ENCODE results near the gene CREBL2. TPM values are rescaled to one million over a fixed set of nuclear protein-coding genes. Genes with fewer than 3 reads are reported as not detected.

CREBL2 gene
- total and polyA plus RNA-seq, 2 of the 13 experiments (the other 11 are each of a cell fraction or from before 2014, with no cell fraction given), result 6.9 to 8.4 TPM

GRCh38 chr12:12562585-12563261 lies 49.0 kb upstream of the CREBL2 start, which contains the start of gene DUSP16 (continued):
- no peak for TF ChIP-seq ZHX2 (IDR thresholded peaks at IDR 0.05; ENCODE audit: low read depth)
- TF ChIP-seq ZHX2 (CRISPR knock-in tag; IDR thresholded peaks at IDR 0.05; ENCODE audit: borderline replicate concordance), result no peak
- TF ChIP-seq ZGPAT (CRISPR knock-in tag; IDR thresholded peaks at IDR 0.05), result no peak
- no peak for TF ChIP-seq HNRNPL (IDR thresholded peaks at IDR 0.05; ENCODE audit: low read depth, low read length)
- no peak for TF ChIP-seq ZNF382 (CRISPR knock-in tag; IDR thresholded peaks at IDR 0.05; ENCODE audit: borderline replicate concordance)
- TF ChIP-seq ZBTB21 (CRISPR knock-in tag; IDR thresholded peaks at IDR 0.05), result peak; percentile 88
- TF ChIP-seq HMGA1 (CRISPR knock-in tag; conservative IDR thresholded peaks at IDR 0.05), result no peak
- TF ChIP-seq CREB3 (CRISPR knock-in tag; IDR thresholded peaks at IDR 0.05), result no peak
- no peak for TF ChIP-seq REXO4 (CRISPR knock-in tag; IDR thresholded peaks at IDR 0.05; ENCODE audit: borderline replicate concordance)
- TF ChIP-seq ZNF251 (CRISPR knock-in tag; IDR thresholded peaks at IDR 0.05), result no peak
- no peak for TF ChIP-seq ZNF747 (CRISPR knock-in tag; IDR thresholded peaks at IDR 0.05; ENCODE audit: borderline replicate concordance)
- TF ChIP-seq POLR2AphosphoS2 (IDR thresholded peaks at IDR 0.05; ENCODE audit: low read depth, low read length), result no peak
- no peak for TF ChIP-seq SOX13 (IDR thresholded peaks at IDR 0.05)
- peak in 1 of 2 experiments; percentile 45; a peak in 1 of 4 replicates for TF ChIP-seq SOX13 (CRISPR knock-in tag; conservative IDR thresholded peaks at IDR 0.05 in 1 of 2, IDR thresholded peaks at IDR 0.05 in 1 of 2)
- no peak for TF ChIP-seq ARHGAP35 (CRISPR knock-in tag; IDR thresholded peaks at IDR 0.05; ENCODE audit: borderline replicate concordance)
- no peak for TF ChIP-seq AGO1 (IDR thresholded peaks at IDR 0.05; ENCODE audit: low read depth, low read length, poor library complexity, severe bottlenecking)
- TF ChIP-seq ZNF263 (CRISPR knock-in tag; IDR thresholded peaks at IDR 0.05), result peak; percentile 99
- TF ChIP-seq HBP1 (CRISPR knock-in tag; IDR thresholded peaks at IDR 0.05; ENCODE audit: low read depth), result no peak
- TF ChIP-seq NFRKB (IDR thresholded peaks at IDR 0.05), result no peak

Measured in HepG2 (cell line).